HG03342 (cell line): ENCODE data around the gene PDF.
"Not testable (repeated sequence)": the region's sequence is repeated elsewhere in the genome, so short reads cannot be mapped to it uniquely, and the experiment has no call there.

Experiments
- ATAC-seq: cut with Tn5 transposase; IDR thresholded peaks from one replicate; pipeline ENCODE4 v1.9.1; 2021; ENCODE audit warnings: mild to moderate bottlenecking, moderate library complexity; ENCODE audit not compliant: unreplicated experiment

PDF gene

GRCh38 chr16:69318177-69318910 is 12.0 kb downstream of the PDF start:
- no peak for ATAC-seq

GRCh38 chr16:69316595-69317034 is 13.8 kb downstream of the PDF start:
- no peak for ATAC-seq

GRCh38 chr16:69315486-69316311 is 14.7 kb downstream of the PDF start:
- no peak for ATAC-seq

GRCh38 chr16:69314534-69314933 is 15.9 kb downstream of the PDF start:
- no peak for ATAC-seq

- ATAC-seq, result no peak
Measured at GRCh38 chr16:69313469-69313868, 16.9 kb downstream of the PDF start.

- peak; percentile 45 for ATAC-seq
Measured at GRCh38 chr16:69311533-69312387, 18.6 kb downstream of the PDF start.

- peak; percentile 90 for ATAC-seq
Measured at GRCh38 chr16:69310653-69311532, 19.5 kb downstream of the PDF start, which contains the start of gene VPS4A. VPS4A (plus strand) TSS chr16:69311350; CDS start chr16:69311512, 162 bp downstream.

GRCh38 chr16:69309316-69309715 is 21.1 kb downstream of the PDF start:
- no peak for ATAC-seq

- ATAC-seq, result no peak
Measured at GRCh38 chr16:69307856-69308255, 22.5 kb downstream of the PDF start.

GRCh38 chr16:69307091-69307490 is 23.3 kb downstream of the PDF start:
- ATAC-seq, result no peak

- ATAC-seq, result no peak
Measured at GRCh38 chr16:69306031-69306430, 24.4 kb downstream of the PDF start.

- no peak for ATAC-seq
Measured at GRCh38 chr16:69302301-69302700, 28.1 kb downstream of the PDF start.

- ATAC-seq, result no peak
Measured at GRCh38 chr16:69301861-69302260, 28.5 kb downstream of the PDF start.

- no peak for ATAC-seq
Measured at GRCh38 chr16:69301187-69301586, 29.2 kb downstream of the PDF start.

GRCh38 chr16:69298261-69298660 is 32.1 kb downstream of the PDF start:
- ATAC-seq, result no peak

GRCh38 chr16:69296771-69297170 is 33.6 kb downstream of the PDF start:
- not testable (repeated sequence) for ATAC-seq

- no peak for ATAC-seq
Measured at GRCh38 chr16:69294051-69294450, 36.3 kb downstream of the PDF start.

GRCh38 chr16:69293401-69293800 is 37.0 kb downstream of the PDF start:
- no peak for ATAC-seq

- ATAC-seq, result not testable (repeated sequence)
Measured at GRCh38 chr16:69291657-69292056, 38.7 kb downstream of the PDF start.
